Ovary (tissue), 3 donors: Measurements from ENCODE around the gene C15orf39.

Experiments used
- CTCF ChIP-seq, 3 donors: fragments of 450-650 bp in 2 of 3; fragments of 200-600 bp in 1 of 3; IDR thresholded peaks; one replicate each; pipeline versions ENCODE4 v1.5.1 to v1.8.0; 2016 to 2022; ENCODE audit warnings: antibody characterized with exemption in 3 of 3, mild to moderate bottlenecking in 1 of 3
- EP300 ChIP-seq: sonication (generic); formaldehyde crosslinking; IDR thresholded peaks from one replicate; pipeline ENCODE4 v1.6.1; 2017; ENCODE audit warnings: antibody characterized with exemption
- POLR2A ChIP-seq: fragments of 450-650 bp; IDR thresholded peaks from one replicate; pipeline ENCODE4 v1.6.1; 2017; ENCODE audit warnings: antibody characterized with exemption, mild to moderate bottlenecking, moderate library complexity
- donor health status: DM: no; HTN: no; CAD: no.

- no peak for TF ChIP-seq CTCF (IDR thresholded peaks at IDR 0.05)
- TF ChIP-seq POLR2A = no peak
- no peak for TF ChIP-seq EP300
These were observed 30.7 kb downstream of the C15orf39 start for GRCh38 chr15:75232252-75232813.
